Measurements from ENCODE around the gene CUL5.

- TF ChIP-seq RBBP5 (IDR thresholded peaks at IDR 0.05; ENCODE audit: borderline replicate concordance, low read depth, low read length) (no peak), TEAD4 (IDR thresholded peaks at IDR 0.05; ENCODE audit: low read depth, low read length) (no peak), RFX5 (IDR thresholded peaks at IDR 0.05; ENCODE audit: borderline replicate concordance, low read depth, low read length) (no peak), CTCF (IDR thresholded peaks at IDR 0.05; ENCODE audit: control extremely low read depth in 1 of 3, insufficient read depth in 1 of 3, low read depth in 1 of 3, low read length in 3 of 3) (peak in 2 of 3 experiments; percentile 29 to 58; a peak in 1 of 4 replicates)
These were observed 39.5 kb upstream of the CUL5 start for GRCh38 chr11:107969219-107969618.
